HT1080 (cell line): Measurements from ENCODE around the gene FARP2. TPM values are rescaled to one million over a fixed set of nuclear protein-coding genes. Genes with fewer than 3 reads are reported as not detected.

Source experiments
- DNase-seq: peaks from one replicate; pipeline ENCODE4 v3.0.0-alpha.2; 2015; ENCODE audit warnings: low read depth
- total RNA-seq: library from RNA; depleted of rRNA; stranded (reverse); fragments of >200 nt; shearing (Covaris generic); gene quantifications from 2 replicates; pipeline ENCODE4 v1.2.3, GENCODE V29; 2014

The FARP2 gene
- total RNA-seq, 1 experiment from 2014 or later = 33.8 TPM

DNA sequence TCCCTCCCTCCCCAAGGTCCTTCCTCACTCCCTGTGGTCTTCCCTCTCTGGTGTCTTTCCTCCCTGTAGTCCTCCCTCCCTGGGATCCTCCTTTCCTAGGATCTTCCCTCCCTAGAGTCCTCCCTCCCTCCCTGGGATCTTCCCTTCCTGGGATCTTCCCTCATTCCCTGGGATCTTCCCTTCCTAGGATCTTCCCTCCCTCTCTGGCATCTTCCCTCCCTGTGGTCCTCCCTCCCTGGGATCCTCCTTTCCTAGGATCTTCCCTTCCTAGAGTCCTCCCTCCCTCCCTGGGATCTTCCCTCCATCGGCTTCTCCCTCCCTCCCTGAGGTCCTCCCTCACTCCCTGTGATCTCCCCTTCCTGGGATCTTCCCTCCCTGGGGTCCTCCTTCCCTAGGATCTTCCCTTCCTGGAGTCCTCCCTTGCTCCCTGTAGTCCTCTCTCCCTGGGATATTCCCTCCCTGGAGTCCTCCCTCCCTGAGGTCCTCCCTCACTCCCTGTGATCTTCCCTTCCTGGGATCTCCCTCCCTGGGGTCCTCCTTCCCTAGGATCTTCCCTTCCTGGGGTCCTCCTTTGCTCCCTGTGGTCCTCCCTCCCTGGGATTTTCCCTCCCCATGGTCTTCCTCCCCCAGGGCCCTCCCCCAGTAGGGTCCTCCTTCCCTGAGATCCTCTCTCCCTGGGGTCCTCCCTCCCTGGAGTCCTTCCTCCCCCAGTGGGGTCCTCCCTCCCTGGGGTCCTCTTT, 129.3 kb downstream of the FARP2 start:
- DNase-seq = no peak

DNA sequence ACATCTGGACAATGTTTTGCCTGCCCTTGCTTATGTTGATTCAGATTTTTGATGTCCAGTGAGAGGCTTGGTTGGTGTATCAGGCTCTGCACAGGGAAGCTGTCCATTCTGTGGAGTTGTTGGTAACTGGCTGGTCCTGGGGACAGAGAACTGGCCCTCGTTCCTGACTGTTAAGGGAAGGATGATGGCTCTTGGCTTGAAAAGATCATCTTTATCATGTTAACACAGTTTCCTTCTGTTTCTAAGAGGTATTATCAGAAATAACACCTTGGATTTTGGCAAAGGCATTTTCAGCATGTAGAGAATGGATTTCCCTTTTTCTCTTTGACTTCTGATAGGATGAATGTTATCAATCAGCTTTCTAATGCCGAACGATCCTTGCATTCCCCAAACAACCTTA, 133.0 kb downstream of the FARP2 start:
- DNase-seq = no peak

DNA sequence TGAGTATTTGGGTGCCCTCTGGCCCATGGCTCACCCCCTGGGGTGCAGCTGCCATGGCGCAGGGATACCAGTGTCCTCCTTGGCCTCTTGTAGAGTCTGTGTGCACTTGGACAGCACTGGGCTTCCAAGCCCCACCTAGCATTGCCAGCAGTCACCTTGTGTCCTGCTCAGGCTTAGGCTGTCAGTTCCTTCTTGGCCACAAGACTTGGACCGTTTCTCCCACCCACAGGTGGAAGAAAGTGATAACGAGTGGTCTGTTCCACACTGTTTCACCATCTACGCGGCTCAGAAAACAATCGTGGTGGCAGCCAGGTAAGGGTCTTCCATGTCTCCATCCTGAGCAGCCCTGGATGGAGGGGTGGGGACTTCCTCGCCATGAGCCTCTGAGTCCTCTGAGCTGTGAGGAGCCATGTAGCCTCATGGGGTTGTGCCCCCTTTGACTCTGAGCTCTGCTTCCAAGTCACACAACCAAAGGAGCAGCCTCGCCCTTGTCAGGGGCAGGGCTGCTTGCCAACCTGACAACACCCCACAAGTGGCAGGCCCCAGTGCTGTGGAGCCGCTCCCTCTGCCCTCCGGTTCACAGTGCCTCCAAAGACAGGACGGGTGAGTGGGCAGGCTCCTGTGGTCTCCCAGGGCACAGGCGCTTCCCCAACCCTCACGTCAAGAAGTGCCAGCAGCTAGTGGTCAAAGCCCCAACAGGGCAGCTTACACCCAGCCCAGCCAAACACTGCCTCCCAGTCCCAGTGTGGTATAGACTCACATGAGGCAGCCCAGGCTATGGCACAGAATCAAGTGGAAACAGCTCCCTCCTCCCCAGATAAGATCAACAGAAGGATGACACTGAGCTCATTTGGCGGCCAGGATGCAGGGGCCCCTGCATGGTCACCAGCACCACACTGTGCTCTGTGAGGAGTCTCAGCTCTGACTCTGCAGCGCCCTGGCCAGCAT, 133.9 kb downstream of the FARP2 start:
- DNase-seq = no peak

DNA sequence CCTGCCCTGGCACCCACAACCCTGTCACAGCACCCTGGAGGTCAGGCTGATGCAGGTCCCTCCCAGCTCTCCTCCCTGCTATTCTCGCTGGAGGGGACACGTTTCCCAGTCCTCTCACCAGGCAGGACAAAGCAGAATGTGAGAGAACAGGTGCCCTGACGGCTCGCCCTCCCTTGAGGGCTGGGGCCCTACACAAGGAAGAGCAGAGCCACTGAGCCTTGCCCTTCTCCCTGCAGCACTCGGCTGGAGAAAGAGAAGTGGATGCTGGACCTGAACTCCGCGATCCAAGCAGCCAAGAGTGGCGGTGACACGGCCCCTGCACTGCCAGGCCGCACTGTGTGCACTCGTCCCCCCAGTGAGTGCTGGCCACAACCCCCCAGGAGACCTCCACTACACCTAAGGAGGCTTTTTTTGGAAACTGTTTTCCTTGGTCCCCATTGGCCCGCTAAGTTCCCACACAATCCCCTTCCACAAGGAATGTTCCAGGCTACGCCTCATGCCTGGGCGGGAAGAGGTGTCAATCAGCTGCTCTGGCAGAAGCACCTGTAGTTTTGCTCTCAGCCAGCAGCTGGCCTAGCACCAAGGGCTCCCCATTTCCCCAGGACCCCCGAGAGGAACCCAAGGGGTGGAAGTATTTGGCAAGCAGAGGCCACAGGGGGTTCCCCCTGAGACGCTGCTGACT, 134.9 kb downstream of the FARP2 start:
- DNase-seq = no peak

DNA sequence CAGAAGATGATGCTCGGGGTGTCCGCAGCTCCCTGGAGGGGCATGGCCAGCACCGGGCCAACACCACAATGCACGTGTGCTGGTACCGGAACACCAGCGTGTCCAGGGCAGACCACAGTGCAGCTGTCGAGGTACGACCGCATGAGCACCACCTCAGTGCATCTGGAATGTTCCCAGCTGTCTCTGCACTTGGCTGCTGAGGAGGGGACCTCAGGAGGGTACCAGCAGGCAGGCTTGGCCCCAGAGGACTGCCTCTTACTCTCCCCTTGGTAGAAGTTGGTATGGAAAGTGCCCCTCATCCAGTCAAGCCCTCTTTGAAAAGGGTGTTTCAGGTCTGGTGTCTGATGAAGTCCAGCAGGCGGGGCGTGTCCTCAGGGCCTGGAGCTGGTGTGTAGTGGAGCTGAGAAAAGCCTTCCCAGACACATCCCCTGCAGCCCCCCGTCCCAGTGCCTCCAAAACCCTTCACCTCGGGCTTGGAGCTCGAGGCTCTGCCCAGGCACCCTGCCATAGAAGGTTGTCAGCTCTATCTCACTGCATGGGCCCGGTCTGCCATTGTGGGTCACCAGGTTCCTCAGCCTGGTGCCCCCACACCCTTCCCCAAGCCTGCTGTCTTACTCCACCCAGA, 135.6 kb downstream of the FARP2 start:
- DNase-seq = no peak

DNA sequence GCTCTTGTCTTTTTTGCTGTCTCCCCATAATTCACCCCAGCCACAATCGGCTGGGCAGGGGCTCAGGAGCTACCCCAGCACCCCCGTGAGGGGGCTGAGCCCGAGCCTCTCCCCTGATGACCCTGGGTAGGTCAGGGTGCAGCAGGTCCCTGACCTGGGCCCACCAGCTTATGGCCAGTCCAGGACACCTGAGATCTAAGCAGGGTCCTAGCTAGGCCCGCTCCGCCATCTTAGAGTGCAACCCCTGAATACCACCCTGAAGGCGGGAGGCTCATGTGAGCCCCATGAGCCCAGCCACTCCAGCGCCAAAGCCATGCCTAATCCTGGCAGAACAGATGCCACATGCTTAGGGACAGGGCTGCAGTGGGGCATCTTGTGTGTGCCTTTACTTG, 136.1 kb downstream of the FARP2 start:
- no peak for DNase-seq

DNA sequence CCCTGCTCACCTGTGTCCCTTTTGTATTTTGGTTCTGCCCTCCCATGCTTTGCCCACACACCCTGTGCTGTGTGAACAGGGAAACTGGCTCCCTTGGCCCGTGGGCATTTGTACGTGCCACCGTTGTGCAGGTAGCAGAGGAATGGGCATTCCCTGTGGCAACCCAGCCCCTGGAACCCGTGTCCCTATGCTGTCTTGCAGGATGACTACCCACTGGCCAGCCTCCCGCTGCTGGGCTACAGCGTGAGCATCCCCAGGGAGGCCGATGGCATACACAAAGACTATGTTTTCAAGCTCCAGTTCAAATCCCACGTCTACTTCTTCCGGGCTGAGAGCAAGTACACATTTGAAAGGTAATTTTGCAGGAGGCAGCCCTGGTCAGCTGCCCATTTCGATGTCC, 137.0 kb downstream of the FARP2 start:
- no peak for DNase-seq

DNA sequence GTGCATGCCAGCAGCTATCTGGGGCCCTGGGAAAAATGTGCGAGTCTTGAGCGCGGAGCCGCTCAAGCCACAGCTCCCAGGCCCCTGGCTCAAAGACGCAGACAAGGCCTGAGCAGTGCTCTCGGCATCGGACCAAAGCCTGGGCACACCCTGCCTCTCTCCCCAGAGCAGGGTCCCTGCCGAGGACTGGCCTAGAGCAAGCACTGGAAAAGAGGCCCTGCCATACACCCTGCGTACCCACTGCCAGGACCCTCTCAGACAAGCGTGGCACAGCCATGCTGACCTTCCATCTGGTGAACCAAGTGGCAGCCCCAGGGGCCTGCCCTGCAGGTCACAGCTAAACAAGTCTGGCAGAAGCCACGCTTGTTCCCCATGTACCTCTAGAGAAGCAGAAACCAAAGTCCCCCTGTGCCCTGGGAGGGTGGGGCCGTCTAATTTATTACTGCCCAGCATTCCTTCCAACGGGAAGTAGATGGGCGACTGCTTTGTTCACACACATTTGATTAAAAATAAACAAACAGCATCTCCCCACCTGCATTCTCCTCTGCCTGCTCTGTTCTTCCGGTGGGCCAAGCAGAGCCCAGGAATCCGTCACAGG, 138.3 kb downstream of the FARP2 start:
- DNase-seq = no peak

DNA sequence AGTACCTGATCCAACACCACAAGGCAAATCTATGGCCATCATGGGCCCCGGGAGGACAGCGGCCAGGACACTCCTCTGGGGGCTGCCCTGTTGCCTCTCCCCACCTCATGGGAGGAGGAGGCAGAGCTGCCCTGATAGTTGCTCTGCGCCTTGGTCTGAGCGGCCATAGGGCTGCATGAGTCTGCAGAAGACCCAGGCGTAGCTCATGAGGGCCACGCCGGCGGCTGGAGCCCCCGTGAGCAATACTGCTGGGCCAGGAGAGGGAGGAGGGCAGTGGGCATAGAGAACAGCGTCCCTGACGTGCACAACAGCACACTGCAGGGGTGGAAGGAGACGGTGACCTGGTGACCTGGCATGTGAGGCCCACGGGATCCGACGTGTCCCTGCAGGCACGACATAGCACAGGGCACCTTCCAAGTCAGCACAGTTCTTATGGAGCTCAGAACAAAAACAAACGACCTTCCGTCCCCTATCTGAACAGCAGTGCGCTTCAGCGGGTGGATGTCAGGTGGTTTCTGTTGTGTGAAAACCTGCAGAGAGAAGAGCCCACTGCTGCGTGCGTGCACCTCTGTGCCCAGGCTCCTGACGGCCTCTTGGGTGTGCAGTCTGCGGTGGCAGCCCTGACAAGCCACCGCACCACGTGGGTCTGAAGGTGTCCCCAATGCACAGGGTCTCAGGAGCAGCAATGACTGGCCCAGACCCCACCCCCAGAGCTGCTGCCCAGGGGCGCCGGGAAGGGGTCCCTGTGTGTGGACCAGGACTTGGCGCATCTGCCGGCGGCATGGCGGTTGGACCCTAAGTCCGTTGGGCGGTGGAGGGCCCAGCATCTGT, 139.3 kb downstream of the FARP2 start:
- DNase-seq = no peak

DNA sequence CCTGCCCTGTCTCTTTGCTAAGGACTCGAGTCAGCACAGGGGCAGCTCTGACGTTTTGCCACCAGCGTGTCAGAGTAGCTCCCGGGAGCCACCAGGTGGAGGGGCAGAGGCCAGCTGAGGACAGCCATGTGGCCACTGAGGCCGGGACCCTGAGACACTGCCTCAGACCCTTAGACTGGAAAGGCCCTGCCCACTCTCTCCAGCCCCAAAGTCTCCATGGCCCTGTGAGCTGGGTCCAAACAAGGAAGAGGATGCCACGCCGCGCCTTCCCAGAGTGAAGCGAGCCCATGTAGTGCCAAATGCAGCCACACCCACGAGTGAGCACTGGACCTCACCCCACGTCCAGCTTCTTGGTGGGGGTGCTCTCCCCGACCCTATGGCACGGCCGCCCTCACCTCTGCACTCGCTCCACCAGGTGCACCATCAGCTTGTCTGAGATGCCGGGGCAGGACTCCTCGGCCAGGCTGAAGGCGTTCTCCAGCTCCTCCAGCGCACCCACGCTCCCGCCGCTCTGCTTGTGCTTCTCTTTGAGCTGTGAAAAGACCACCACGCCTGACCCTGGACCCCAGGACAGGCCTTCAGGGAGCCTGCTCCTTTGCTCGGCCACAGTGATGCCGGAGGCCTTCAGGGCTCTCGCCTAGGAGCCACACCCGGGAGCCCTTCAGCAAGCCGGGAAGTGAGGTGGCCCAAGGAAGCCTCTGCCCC, 140.1 kb downstream of the FARP2 start:
- no peak for DNase-seq

DNA sequence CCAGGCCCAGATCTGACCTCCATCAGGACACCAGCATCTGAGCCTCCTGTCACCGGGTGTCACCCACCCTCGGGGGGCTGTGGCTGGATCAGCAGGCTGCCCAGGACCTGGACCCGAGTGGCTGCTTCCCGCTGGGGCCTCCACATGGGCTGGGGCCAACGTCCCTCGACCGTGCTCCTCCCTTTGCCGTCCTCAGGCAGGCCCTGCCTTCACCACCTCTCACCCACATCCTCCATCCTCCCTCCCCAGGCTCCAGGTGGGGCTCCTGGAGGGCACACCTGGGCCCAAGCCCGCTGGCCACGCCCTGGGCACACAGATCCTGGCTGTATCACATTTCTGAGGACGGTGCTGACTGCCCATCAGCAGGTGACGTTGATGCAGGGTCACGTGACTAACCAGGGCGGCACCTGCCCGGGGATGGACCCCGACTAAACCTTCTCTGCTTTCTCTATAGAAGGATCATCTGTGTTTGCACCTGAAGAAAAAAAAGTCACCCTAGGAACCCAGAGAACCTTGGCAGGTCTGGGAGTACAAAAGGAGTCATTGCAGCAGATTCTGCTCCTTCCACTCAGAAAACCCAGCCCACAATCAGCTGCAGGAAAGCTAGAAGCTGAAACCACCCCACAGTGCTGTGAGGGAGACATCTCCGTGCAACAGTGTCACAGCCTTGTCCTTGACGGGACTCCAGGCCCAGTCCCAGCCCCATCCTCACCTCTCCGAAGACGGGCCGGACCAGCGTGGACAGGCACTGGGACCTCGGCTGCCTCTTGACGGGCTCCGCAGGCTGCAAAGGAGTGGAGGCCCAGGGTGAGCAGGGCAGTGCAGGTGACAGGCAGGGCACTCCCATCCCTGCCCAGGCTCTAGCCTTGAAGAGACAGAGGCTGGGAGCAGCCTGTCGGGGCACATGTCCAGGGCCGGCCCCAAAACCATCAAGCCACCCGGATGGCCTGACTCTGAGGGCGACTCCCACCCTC, 141.1 kb downstream of the FARP2 start:
- DNase-seq = no peak

DNA sequence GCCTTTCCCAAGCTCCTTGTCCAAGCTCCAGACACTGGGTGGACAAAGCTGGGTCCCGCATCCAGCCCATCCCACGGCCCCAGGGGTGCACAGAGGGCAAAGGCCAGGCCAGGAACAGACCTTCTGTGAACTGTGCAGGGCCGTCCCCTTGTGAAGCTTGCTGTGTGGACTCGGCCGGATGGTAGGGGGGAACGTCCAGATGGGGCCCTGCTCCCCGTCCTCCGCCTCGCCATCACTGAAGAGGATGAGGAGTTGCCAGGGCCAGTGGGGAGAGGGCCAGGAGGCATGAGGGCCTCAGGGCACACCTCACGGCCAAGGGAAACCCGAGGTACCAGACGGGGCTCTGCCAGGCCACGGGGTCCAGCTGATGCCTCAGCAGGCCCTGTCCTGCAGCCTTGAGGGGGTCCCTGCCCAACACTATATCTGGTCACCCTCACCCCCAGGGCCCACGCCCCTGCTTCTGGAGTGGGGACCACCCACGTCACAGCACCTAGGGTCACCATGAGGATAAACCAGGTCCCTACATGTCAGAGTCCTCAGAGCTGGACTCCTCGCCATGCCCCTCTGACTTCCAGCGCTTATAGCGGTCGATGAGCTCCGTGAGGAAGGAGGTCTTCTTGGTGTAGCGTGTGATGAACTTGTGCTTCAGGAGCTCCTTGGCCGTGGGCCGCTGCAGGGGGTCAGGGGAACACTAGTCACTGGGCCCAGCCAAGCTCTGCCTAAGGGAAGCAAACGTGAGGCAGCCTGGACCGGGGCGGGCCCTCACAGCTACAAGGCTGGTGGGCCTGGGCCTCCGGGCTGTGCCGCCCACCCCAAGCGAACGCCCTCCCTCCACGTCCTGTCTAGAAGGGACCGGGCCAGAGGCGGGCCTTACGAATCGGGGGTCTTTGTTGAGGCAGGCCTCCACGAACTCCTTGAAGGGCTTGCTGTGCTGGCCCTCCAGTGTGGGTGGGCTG, 142.3 kb downstream of the FARP2 start:
- no peak for DNase-seq

DNA sequence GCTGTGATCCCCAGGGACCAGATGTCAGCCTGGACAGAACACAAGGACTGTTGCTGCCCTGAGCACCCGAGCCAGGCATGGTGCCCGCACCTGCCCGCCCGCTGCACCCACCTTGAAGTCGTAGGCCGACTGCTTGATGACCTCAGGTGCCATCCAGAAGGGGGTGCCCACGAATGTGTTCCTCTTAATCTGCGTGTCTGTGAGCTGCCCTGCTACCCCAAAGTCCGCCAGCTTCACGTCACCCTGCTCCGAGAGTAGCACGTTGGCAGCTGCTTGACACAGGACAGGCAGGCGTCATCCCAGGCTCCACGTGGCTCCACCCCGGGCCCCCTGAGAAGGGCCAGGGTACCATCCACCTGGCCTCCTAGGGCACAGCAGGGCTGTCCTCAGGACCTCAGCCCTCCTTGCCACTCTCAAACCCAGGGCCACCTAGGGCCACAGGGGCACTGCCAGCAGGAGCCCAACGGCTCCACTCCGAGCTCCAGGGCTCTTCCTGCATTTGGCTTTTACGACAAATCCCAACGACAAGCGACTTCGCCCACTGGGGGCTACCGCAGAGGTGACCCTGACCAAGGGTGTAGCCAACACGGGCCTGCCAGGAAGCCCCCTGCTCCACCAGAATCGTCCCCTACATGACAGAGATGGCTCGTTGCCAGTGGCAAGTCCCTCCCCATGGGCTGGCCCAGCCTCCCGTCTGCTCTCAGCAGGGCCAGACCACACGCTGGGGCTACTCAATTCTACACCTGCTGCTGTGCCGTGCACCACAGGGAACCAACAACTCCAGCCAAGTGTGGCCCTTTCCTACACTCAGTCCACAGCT, 143.3 kb downstream of the FARP2 start:
- DNase-seq = no peak

DNA sequence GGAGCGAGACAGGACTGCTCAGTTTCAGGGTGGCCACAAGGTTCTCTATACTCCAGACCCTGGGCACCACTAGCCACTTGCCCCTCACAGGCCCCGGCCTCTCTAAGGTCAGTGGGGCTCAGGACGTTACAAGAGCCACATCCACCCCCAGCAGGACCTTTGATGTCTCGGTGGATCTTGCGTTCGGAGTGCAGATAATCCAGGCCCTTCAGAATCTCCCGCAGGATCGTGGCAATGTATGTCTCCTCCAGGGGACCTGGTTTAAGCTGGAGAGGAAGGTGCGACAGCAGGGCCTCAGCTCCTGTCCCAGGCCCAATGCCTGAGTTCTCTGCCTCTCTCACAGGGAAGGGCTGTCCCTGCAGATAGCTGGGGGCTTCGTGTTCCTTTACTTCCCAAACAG, 143.9 kb downstream of the FARP2 start:
- DNase-seq = no peak

DNA sequence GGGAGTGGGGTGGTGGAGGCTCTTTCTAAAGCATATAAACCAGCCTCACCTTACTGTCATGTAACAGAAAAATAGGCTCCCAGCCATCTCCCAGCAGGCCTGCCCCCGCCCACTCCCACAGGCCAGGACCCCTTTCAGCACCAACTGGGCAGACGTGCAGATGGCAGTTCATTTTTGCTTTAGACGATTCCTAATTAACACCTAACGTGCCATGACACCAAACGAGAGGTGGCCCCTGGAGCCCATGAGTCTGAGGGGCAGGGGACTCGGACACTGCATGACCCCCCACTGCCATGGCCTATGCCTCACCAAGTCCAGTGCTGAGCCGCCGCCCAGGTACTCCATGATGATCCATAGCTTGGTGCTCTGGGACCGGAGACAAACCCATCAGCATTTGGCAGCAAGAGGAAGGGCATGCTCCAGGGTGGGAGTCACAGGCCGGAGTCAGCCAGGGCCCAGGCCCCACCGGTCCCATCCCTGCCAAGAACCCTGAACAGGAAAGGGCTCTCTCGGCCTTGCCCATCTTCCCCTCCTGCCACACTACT, 144.4 kb downstream of the FARP2 start:
- no peak for DNase-seq

DNA sequence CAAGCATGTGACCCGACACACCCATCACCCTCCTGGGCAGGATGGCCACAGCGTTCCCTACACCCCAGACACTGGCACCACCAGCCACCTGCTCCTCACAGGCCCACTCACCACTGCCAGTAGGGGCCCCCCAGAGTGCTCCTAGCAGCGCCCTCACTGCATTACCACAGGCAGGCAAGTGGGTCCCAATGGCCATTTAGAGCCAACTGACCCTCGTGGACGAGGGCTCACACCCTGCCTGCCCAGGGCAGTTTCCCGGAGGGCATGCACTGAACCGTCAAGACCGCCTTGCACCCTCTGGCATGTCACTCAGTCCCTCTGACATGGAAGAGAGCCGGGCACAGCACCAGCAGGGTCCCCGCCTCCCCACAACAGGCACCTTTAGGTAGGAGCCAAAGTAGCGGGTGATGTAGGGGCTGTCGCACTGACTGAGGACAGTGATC, 145.0 kb downstream of the FARP2 start:
- no peak for DNase-seq
